H1 (cell line): ENCODE measurements around the gene RFNG. TPM values are rescaled to one million over a fixed set of nuclear protein-coding genes. Genes with fewer than 3 reads are reported as not detected.

ENCODE experiments used
- CTCF ChIA-PET: fragments of 300-600 bp; sonication (Branson Sonifier 250); formaldehyde crosslinking; loops from one replicate; lab custom pipeline; 2021; ENCODE audit not compliant: partially characterized antibody; lab: Charles Lee
- POLR2A ChIA-PET: fragments of 300-600 bp; sonication (Branson Sonifier 250); formaldehyde crosslinking; loops from one replicate; lab custom pipeline; 2021; ENCODE audit warnings: inconsistent platforms; ENCODE audit not compliant: partially characterized antibody; lab: Charles Lee
- DNase-seq, 2 experiments: peaks; one replicate each; pipeline versions ENCODE4 v3.0.0 to v3.0.0-alpha.2; 2010 to 2022; ENCODE audit warnings: low spot score in 2 of 2, low read depth in 1 of 2, mixed read lengths in 1 of 2
- FAIRE-seq: peaks from 2 replicates; lab custom pipeline; 2011; peaks lifted over from hg19 to GRCh38; lab: Jason Lieb, UNC
- H2AFZ ChIP-seq: 2 replicates; pipeline ENCODE4 v1.8.1; 2012; ENCODE audit warnings: low read length, inconsistent platforms
- H2AK5ac ChIP-seq: 2 replicates; pipeline ENCODE4 v1.6.1; 2013; ENCODE audit warnings: low read depth, low read length
- H2BK120ac ChIP-seq: replicated peaks from 2 replicates; pipeline ENCODE3; 2013; ENCODE audit warnings: low read depth, low read length, inconsistent platforms
- H2BK12ac ChIP-seq: 2 replicates; pipeline ENCODE4 v1.6.1; 2013; ENCODE audit warnings: low read depth, low read length
- H2BK15ac ChIP-seq: 2 replicates; pipeline ENCODE4 v1.6.1; 2013; ENCODE audit warnings: low read length
- H2BK20ac ChIP-seq: 2 replicates; pipeline ENCODE4 v1.6.1; 2013; ENCODE audit warnings: low read length
- H2BK5ac ChIP-seq: 2 replicates; pipeline ENCODE4 v1.6.1; 2013; ENCODE audit warnings: low read depth, low read length
- H3K14ac ChIP-seq: 2 replicates; pipeline ENCODE4 v1.6.1; 2013; ENCODE audit warnings: inconsistent platforms; ENCODE audit not compliant: insufficient read length
- H3K18ac ChIP-seq: 2 replicates; pipeline ENCODE4 v1.6.1; 2013; ENCODE audit warnings: low read length; ENCODE audit errors: extremely low read depth
- H3K23ac ChIP-seq: 2 replicates; pipeline ENCODE4 v1.6.1; 2013; ENCODE audit warnings: inconsistent platforms; ENCODE audit not compliant: insufficient read length
- H3K23me2 ChIP-seq: 2 replicates; pipeline ENCODE4 v1.6.1; 2013; ENCODE audit warnings: low read depth, low read length
- H3K27ac ChIP-seq: 2 replicates; pipeline ENCODE4 v1.6.1; 2011; ENCODE audit warnings: low read depth, low read length, inconsistent platforms
- H3K27me3 ChIP-seq, 4 experiments: replicated peaks in 1 of 4; 1 replicate in 1 of 4; 2 replicates in 3 of 4; pipeline versions ENCODE4 v1.6.1 to v1.8.1; 2011 to 2013; ENCODE audit warnings: low read length in 3 of 4, mild to moderate bottlenecking in 3 of 4, inconsistent platforms in 2 of 4, mixed read lengths in 2 of 4, moderate library complexity in 1 of 4; ENCODE audit not compliant: control insufficient read depth in 3 of 4, insufficient read depth in 3 of 4; ENCODE audit errors: extremely low read depth in 1 of 4
- H3K36me3 ChIP-seq, 4 experiments: 2 replicates each; pipeline versions ENCODE4 v1.6.1 to v1.8.1; 2011 to 2013; ENCODE audit warnings: mild to moderate bottlenecking in 4 of 4, low read length in 3 of 4, moderate library complexity in 2 of 4, control low read depth in 1 of 4, inconsistent platforms in 1 of 4; ENCODE audit not compliant: insufficient read depth in 4 of 4, control insufficient read depth in 2 of 4
- H3K4ac ChIP-seq: replicated peaks from 2 replicates; pipeline ENCODE3; 2013; ENCODE audit warnings: low read length, low read depth, mixed read lengths, inconsistent platforms; ENCODE audit not compliant: insufficient read length
- H3K4me1 ChIP-seq, 4 experiments: replicated peaks in 1 of 4; 1 replicate in 1 of 4; 2 replicates in 3 of 4; pipeline versions ENCODE4 v1.6.1 to v1.8.1; 2011 to 2013; ENCODE audit warnings: low read length in 3 of 4, inconsistent platforms in 2 of 4, mixed read lengths in 1 of 4; ENCODE audit not compliant: insufficient read depth in 4 of 4, control insufficient read depth in 3 of 4
- H3K4me2 ChIP-seq, 2 experiments: 2 replicates each; pipeline versions ENCODE4 v1.6.1 to v1.8.1; 2011 to 2013; ENCODE audit warnings: low read depth in 2 of 2, low read length in 2 of 2, control low read depth in 1 of 2, inconsistent platforms in 1 of 2, mild to moderate bottlenecking in 1 of 2; ENCODE audit not compliant: insufficient read depth in 1 of 2
- H3K4me3 ChIP-seq, 4 experiments: fragments of 200-600, 300-600 bp in 1 of 4; sonication (generic), shearing (Covaris generic), sonication (Bioruptor Twin) in 1 of 4; 2 replicates each; pipeline versions ENCODE4 v1.5.1 to v1.8.1; 2011 to 2016; ENCODE audit warnings: low read length in 4 of 4, low read depth in 3 of 4, control low read depth in 2 of 4, inconsistent platforms in 2 of 4, mild to moderate bottlenecking in 2 of 4, mixed read lengths in 1 of 4, moderate library complexity in 1 of 4; ENCODE audit not compliant: insufficient read depth in 2 of 4; ENCODE audit errors: extremely low read depth in 1 of 4
- H3K56ac ChIP-seq: replicated peaks from 2 replicates; pipeline ENCODE3; 2013; ENCODE audit warnings: low read depth, mild to moderate bottlenecking, mixed read lengths, low read length, inconsistent platforms; ENCODE audit not compliant: insufficient read length
- H3K79me1 ChIP-seq: 2 replicates; pipeline ENCODE4 v1.6.1; 2013; ENCODE audit warnings: low read depth, low read length, control low read depth
- H3K79me2 ChIP-seq, 2 experiments: 2 replicates each; pipeline versions ENCODE4 v1.6.1 to v1.8.1; 2012 to 2013; ENCODE audit warnings: low read length in 2 of 2, mild to moderate bottlenecking in 2 of 2, inconsistent platforms in 1 of 2; ENCODE audit not compliant: insufficient read depth in 2 of 2, control insufficient read depth in 1 of 2
- H3K9ac ChIP-seq, 4 experiments: replicated peaks in 1 of 4; 1 replicate in 1 of 4; 2 replicates in 3 of 4; pipeline versions ENCODE4 v1.6.1 to v1.8.1; 2011 to 2013; ENCODE audit warnings: low read depth in 3 of 4, low read length in 3 of 4, control low read depth in 2 of 4, mild to moderate bottlenecking in 2 of 4, moderate library complexity in 2 of 4, inconsistent platforms in 1 of 4; ENCODE audit errors: extremely low read depth in 1 of 4
- H3K9me3 ChIP-seq, 2 experiments: 2 replicates each; pipeline versions ENCODE4 v1.6.1 to v1.8.1; 2012 to 2013; ENCODE audit warnings: mild to moderate bottlenecking in 2 of 2, moderate library complexity in 2 of 2, control low read depth in 1 of 2, inconsistent platforms in 1 of 2, low read depth in 1 of 2, low read length in 1 of 2, mixed read lengths in 1 of 2; ENCODE audit not compliant: insufficient read depth in 2 of 2
- H4K20me1 ChIP-seq, 2 experiments: replicated peaks in 1 of 2; 2 replicates each; pipeline versions ENCODE3 to v1.8.1; 2011 to 2013; ENCODE audit warnings: inconsistent platforms in 2 of 2, low read length in 2 of 2, mild to moderate bottlenecking in 1 of 2; ENCODE audit not compliant: insufficient read depth in 2 of 2, control insufficient read depth in 1 of 2
- H4K5ac ChIP-seq: 2 replicates; pipeline ENCODE4 v1.6.1; 2013; ENCODE audit warnings: low read length, low read depth, mixed read lengths, inconsistent platforms; ENCODE audit not compliant: insufficient read length
- H4K8ac ChIP-seq: 2 replicates; pipeline ENCODE4 v1.8.0; 2013; ENCODE audit warnings: mild to moderate bottlenecking, moderate library complexity, low read length, inconsistent platforms; ENCODE audit not compliant: insufficient read depth; ENCODE audit errors: extremely low read depth
- H4K91ac ChIP-seq: replicated peaks from 2 replicates; pipeline ENCODE3; 2013; ENCODE audit warnings: low read length, mixed read lengths, inconsistent platforms; ENCODE audit not compliant: insufficient read length
- POLR2A ChIP-seq, 2 experiments: IDR thresholded peaks; 1 replicate in 1 of 2; 2 replicates in 1 of 2; pipeline ENCODE4 v1.6.1; 2011; ENCODE audit warnings: low read depth in 2 of 2, low read length in 2 of 2, mild to moderate bottlenecking in 2 of 2; ENCODE audit errors: control extremely low read depth in 1 of 2
- TCF12 ChIP-seq: IDR thresholded peaks from 2 replicates; pipeline ENCODE4 v1.6.1; 2011; ENCODE audit warnings: low read depth, mild to moderate bottlenecking, low read length
- whole genome bisulfite sequencing, 2 experiments: shearing (Covaris generic) in 1 of 2; methylation state at CpG; one replicate each; pipeline versions ENCODE4 v1.1.6 to v1.1.7; 2013 to 2015; ENCODE audit warnings: low lambda C conversion rate in 2 of 2, mixed read lengths in 2 of 2, inconsistent platforms in 1 of 2, low coverage in 1 of 2, missing lambda C conversion rate in 1 of 2; ENCODE audit not compliant: insufficient replicate concordance in 2 of 2, insufficient coverage in 1 of 2, insufficient read length in 1 of 2; ENCODE audit errors: extremely low coverage in 1 of 2, missing lambda C conversion rate in 1 of 2; 5-methylcytosine and 5-hydroxymethylcytosine counted together
- polyA plus RNA-seq, 7 experiments: library from polyadenylated mRNA; depleted of rRNA in 3 of 7; stranded (reverse) in 5 of 7; unstranded in 2 of 7; fragments of >200 nt in 5 of 7; fragments of 200-250 nt in 2 of 7; gene quantifications; 1 replicate in 5 of 7; 2 replicates in 1 of 7; 4 replicates in 1 of 7; pipeline versions ENCODE4 v1.2.1 to v1.2.3, GENCODE V29; 2011 to 2013; ENCODE audit warnings: missing spikeins in 2 of 7, mixed read lengths in 2 of 7
- total RNA-seq: library from RNA; stranded (reverse); fragmentation: NEBNext Ultra II Directional; extraction: Animal tissue kit (Norgen Biotek cat#: 25700); gene quantifications from 2 replicates; pipeline ENCODE4 v1.2.1, GENCODE V29; 2021

Gene RFNG
- total and polyA plus RNA-seq, 2 of the 8 experiments (the other 6 are each of a cell fraction or from before 2014, with no cell fraction given): 26.7 to 28.4 TPM

GRCh38 chr17:82081966-82082365, 30.4 kb upstream of the RFNG start:
- H4K91ac ChIP-seq: no peak overlapping the region
- no peak overlapping the region for H2AK5ac ChIP-seq
- no peak overlapping the region; the same call in 1 of the 2 replicates for H4K8ac ChIP-seq
- no peaks in the 10 kb centered on the region for H3K79me2 ChIP-seq
- H2BK15ac ChIP-seq: no peak overlapping the region
- H3K4me2 ChIP-seq: no peak overlapping the region
- ChIA-PET POLR2A (interaction anchor here (0.6 to 12.5 kb wide), 7 partner anchors 7 to 34 kb away, joined by 3 to 105 read pairs (median 8); partner anchors contain the start of gene FASN), CTCF (interaction anchor here (1.0 to 2.9 kb wide), 4 partner anchors 15 to 72 kb away, joined by 3 to 13 read pairs (median 6); no protein-coding TSS in a partner anchor)
- DNase-seq: no peak
- H3K36me3 ChIP-seq: peaks cover 60 to 91% (median 76%) of the 10 kb centered on the region in 4 experiments
- no peak for FAIRE-seq
- no peaks in the 10 kb centered on the region for H3K27me3 ChIP-seq
- H3K9me3 ChIP-seq: no peaks in the 10 kb centered on the region
- no peak overlapping the region for H4K5ac ChIP-seq
- no peak for TF ChIP-seq TCF12
- peak in 1 of 2 experiments; percentile 51; a peak in 1 of 3 replicates for TF ChIP-seq POLR2A (IDR thresholded peaks at IDR 0.05; ENCODE audit: control extremely low read depth in 1 of 2, low read depth in 2 of 2, low read length in 2 of 2)
- H4K20me1 ChIP-seq: peaks cover 30 to 62% of the 10 kb centered on the region in 2 experiments
- no peak overlapping the region for H3K18ac ChIP-seq
- H3K23me2 ChIP-seq: no peaks in the 10 kb centered on the region
- peaks cover 7% of the 10 kb centered on the region for H3K79me1 ChIP-seq
- H3K4ac ChIP-seq: no peak overlapping the region
- H3K14ac ChIP-seq: no peak overlapping the region
- no peak overlapping the region for H3K23ac ChIP-seq
- no peak overlapping the region for H2BK5ac ChIP-seq
- H3K4me1 ChIP-seq: no peaks in the 10 kb centered on the region
- WGBS, 2 experiments: 93% methylated on average over 17 of the region's 22 CpGs; no CpG with 5 or more reads in 1 of the 2 experiments
- H3K56ac ChIP-seq: no peak overlapping the region
- no peak overlapping the region for H3K27ac ChIP-seq
- no peak overlapping the region for H2BK120ac ChIP-seq
- H3K9ac ChIP-seq: no peak overlapping the region
- H2AFZ ChIP-seq: no peak overlapping the region
- H2BK20ac ChIP-seq: no peak overlapping the region
- H2BK12ac ChIP-seq: no peak overlapping the region
- H3K4me3 ChIP-seq: no peak overlapping the region
